Measurements from ENCODE around the gene FCHO2. TPM values are rescaled to one million over a fixed set of nuclear protein-coding genes. Genes with fewer than 3 reads are reported as not detected.

Gene FCHO2
- total RNA-seq, 1 experiment from 2014 or later: 14.9 TPM

GRCh38 chr5:72920690-72921502, 34.9 kb upstream of the FCHO2 start (continued):
- no peak for TF ChIP-seq PRRX2 (CRISPR knock-in tag; IDR thresholded peaks at IDR 0.05)
- TF ChIP-seq KAT7 (CRISPR knock-in tag; IDR thresholded peaks at IDR 0.05; ENCODE audit: borderline replicate concordance): no peak
- TF ChIP-seq ZNF219 (CRISPR knock-in tag; IDR thresholded peaks at IDR 0.05; ENCODE audit: borderline replicate concordance): no peak
- no peak for TF ChIP-seq ARID4B (CRISPR knock-in tag; IDR thresholded peaks at IDR 0.05; ENCODE audit: borderline replicate concordance)
- no peak for TF ChIP-seq ZNF396 (CRISPR knock-in tag; IDR thresholded peaks at IDR 0.05; ENCODE audit: borderline replicate concordance)
- TF ChIP-seq, protein P1, sequence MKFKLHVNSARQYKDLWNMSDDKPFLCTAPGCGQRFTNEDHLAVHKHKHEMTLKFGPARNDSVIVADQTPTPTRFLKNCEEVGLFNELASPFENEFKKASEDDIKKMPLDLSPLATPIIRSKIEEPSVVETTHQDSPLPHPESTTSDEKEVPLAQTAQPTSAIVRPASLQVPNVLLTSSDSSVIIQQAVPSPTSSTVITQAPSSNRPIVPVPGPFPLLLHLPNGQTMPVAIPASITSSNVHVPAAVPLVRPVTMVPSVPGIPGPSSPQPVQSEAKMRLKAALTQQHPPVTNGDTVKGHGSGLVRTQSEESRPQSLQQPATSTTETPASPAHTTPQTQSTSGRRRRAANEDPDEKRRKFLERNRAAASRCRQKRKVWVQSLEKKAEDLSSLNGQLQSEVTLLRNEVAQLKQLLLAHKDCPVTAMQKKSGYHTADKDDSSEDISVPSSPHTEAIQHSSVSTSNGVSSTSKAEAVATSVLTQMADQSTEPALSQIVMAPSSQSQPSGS (CRISPR knock-in tag; IDR thresholded peaks at IDR 0.05; ENCODE audit: borderline replicate concordance, low read depth): no peak
- TF ChIP-seq, protein P2, sequence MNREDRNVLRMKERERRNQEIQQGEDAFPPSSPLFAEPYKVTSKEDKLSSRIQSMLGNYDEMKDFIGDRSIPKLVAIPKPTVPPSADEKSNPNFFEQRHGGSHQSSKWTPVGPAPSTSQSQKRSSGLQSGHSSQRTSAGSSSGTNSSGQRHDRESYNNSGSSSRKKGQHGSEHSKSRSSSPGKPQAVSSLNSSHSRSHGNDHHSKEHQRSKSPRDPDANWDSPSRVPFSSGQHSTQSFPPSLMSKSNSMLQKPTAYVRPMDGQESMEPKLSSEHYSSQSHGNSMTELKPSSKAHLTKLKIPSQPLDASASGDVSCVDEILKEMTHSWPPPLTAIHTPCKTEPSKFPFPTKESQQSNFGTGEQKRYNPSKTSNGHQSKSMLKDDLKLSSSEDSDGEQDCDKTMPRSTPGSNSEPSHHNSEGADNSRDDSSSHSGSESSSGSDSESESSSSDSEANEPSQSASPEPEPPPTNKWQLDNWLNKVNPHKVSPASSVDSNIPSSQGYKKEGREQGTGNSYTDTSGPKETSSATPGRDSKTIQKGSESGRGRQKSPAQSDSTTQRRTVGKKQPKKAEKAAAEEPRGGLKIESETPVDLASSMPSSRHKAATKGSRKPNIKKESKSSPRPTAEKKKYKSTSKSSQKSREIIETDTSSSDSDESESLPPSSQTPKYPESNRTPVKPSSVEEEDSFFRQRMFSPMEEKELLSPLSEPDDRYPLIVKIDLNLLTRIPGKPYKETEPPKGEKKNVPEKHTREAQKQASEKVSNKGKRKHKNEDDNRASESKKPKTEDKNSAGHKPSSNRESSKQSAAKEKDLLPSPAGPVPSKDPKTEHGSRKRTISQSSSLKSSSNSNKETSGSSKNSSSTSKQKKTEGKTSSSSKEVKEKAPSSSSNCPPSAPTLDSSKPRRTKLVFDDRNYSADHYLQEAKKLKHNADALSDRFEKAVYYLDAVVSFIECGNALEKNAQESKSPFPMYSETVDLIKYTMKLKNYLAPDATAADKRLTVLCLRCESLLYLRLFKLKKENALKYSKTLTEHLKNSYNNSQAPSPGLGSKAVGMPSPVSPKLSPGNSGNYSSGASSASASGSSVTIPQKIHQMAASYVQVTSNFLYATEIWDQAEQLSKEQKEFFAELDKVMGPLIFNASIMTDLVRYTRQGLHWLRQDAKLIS (CRISPR knock-in tag; IDR thresholded peaks at IDR 0.05; ENCODE audit: borderline replicate concordance): no peak
- no peak for TF ChIP-seq GABPB1 (CRISPR knock-in tag; IDR thresholded peaks at IDR 0.05)
- TF ChIP-seq RORB (CRISPR knock-in tag; IDR thresholded peaks at IDR 0.05): no peak

- ChIA-PET CTCF (interaction anchor here (1.9 kb wide), 1 partner anchor 294 kb away, joined by 12 read pairs; no protein-coding TSS in a partner anchor), POLR2A (no interaction called here)
- no peak for DNase-seq (ENCODE audit: low spot score)
- peaks cover 14% of the 10 kb centered on the region for H3K9me3 Mint-ChIP-seq
- H3K27me3 Mint-ChIP-seq (ENCODE audit: low read depth): no peaks in the 10 kb centered on the region
- H3K4me3 Mint-ChIP-seq: no peak overlapping the region
- peaks cover 16% of the 10 kb centered on the region for H3K36me3 Mint-ChIP-seq
- peaks cover 7% of the 10 kb centered on the region for H3K4me1 Mint-ChIP-seq
- no peak overlapping the region for H3K27ac Mint-ChIP-seq
- ATAC-seq: no peak
- TF ChIP-seq IRF2 (CRISPR knock-in tag; IDR thresholded peaks at IDR 0.05; ENCODE audit: borderline replicate concordance, low read depth) (no peak), ZNF532 (CRISPR knock-in tag; IDR thresholded peaks at IDR 0.05; ENCODE audit: borderline replicate concordance) (no peak), FOXJ3 (CRISPR knock-in tag; IDR thresholded peaks at IDR 0.05; ENCODE audit: borderline replicate concordance) (no peak), E2F1 (CRISPR knock-in tag; IDR thresholded peaks at IDR 0.05) (no peak), JUN (CRISPR knock-in tag; IDR thresholded peaks at IDR 0.05) (no peak), MYBL2 (CRISPR knock-in tag; IDR thresholded peaks at IDR 0.05) (no peak)
- TF ChIP-seq, protein P2 (CRISPR knock-in tag; IDR thresholded peaks at IDR 0.05; ENCODE audit: borderline replicate concordance): no peak
Observed at GRCh38 chr5:72921886-72922285, 34.0 kb upstream of the FCHO2 start.
